ENCODE data around the gene LRFN4.
A peak's percentile ranks its signal among the peaks of the same experiment; 100 is the strongest.
"Not testable (repeated sequence)": the region's sequence is repeated elsewhere in the genome, so short reads cannot be mapped to it uniquely, and the experiment has no call there.

The LRFN4 gene

DNA sequence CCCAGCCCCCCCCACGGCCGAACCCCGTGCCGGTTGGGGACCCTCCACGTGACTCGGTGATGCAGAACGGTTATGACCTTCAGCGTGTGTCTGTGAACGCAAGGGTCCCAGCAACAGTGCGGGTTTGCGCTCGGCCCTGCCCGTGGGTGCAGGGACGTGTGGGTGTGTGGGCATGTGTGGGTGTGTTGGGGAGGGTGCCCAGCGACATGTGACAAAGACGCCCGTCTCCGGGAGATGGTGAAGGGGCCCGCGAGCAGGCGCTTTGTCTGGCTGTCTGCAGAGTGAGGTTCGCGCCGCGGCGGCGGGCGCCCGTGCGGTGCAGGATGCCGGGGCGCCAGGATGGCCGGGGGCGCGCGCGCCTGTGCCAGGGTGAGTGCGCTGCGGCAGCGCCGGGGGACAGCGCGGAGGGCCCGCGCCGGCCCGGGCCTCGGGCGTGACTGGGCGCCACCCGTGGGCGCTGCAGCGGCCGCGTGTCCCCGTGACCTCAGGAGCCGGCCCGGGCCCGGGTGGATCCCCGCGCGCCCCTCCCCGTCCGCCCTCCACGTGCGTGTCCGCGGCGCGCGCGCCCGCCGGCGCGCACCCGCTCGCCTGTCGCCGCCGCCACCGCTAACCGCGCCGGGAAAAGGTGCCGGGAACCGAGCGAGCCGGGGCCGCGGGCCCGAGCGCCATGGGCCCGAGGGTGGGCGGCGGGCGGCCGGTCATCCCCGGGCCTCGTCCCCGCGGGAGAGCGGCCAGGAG is at the start of gene LRFN4:
LRFN4 (plus strand) TSS at position 569 of the 738 bp plus-strand sequence. CDS start 681 bp downstream, outside the sequence.
- DNase-seq (ENCODE audit: low read depth in 2 of 3, low spot score in 2 of 3) = peak in 1 of 3 experiments; percentile 66

DNA sequence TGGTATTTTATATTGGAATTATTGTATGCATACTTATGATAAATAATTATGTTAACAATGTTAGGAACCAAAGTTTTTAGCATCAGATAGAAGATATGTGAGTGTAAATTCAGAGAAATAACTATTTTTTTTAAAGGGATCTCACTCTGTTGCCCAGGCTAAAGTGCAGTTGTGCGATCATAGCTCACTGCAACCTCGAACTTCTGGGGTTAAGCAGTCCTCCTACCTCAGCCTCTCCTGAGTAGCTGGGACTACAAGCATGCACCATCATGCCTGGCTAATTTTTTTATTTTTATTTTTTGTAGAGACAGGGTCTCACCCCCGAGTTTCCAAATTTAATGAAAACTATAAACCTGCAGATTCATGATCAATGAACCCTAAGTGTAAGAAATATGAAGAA is 47.3 kb upstream of the LRFN4 start:
- no peak for DNase-seq (ENCODE audit: low read depth in 2 of 3, low spot score in 2 of 3)

DNA sequence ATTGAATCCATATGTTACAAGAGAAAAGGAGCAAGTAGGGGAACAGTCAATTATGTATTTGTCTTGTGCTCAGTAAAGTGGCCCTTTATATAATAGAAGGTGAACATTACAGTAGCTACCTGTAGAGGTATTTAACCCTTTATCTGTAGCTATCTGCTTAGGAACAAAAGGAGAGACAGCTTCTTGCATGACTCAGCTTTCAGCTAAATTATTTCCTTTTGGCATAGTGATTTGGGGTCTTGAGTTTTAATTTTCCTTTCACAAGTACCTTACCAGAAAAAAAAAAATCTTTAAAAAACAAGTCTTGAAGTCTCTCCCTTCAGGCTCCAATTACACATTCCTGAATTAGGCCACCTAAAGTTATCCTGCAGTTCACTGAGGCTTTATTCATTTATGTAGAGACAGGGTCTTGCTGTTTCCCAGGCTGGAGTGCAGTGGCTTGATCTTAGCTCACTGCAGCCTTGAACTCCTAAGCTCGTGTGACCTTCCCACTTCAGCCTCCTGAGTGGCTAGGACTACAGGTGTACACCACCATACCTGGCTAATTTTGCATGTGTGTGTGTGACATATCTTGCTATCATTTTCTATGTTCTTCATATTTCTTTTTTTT is 46.2 kb upstream of the LRFN4 start:
- no peak for DNase-seq (ENCODE audit: low read depth in 2 of 3, low spot score in 2 of 3)

DNA sequence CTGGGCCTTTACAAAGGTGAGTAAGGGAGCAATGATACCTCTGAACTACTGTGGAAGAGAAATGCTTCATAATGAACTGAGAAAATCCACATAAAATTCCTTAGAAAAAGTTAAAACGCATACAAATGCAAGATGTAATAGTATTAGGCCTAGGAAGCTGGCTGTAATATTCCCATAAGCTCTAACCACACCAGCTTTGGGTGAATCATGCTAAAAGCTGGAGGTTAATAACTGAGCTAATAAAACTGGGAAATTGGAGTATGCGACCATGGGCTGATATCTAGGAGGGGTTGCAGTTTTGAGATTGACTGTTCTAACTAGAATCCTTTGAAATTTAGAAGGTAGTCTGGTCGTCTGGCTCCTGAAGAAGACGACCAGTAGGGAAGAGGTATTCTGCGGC is 42.2 kb upstream of the LRFN4 start:
- no peak for DNase-seq (ENCODE audit: low read depth in 2 of 3, low spot score in 2 of 3)

DNA sequence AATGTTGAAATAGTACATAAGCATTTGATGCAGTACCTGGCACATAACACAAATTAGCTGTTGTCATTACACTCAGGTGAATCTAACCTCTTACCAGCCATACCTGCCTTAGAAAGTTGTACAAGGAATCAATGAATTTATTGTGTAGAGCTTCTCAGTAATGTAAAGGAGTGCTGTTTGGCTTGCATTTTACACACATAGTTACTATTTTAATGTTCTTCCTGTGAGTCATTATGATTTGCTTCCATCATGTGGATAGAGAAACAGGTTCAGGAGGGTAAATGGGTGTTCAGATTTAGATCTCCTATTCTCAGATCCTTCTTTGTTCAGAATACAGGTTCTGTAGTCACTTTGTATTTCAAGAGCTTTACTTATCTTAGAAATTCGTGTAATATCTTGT is 41.2 kb upstream of the LRFN4 start:
- DNase-seq (ENCODE audit: low read depth in 2 of 3, low spot score in 2 of 3) = no peak

DNA sequence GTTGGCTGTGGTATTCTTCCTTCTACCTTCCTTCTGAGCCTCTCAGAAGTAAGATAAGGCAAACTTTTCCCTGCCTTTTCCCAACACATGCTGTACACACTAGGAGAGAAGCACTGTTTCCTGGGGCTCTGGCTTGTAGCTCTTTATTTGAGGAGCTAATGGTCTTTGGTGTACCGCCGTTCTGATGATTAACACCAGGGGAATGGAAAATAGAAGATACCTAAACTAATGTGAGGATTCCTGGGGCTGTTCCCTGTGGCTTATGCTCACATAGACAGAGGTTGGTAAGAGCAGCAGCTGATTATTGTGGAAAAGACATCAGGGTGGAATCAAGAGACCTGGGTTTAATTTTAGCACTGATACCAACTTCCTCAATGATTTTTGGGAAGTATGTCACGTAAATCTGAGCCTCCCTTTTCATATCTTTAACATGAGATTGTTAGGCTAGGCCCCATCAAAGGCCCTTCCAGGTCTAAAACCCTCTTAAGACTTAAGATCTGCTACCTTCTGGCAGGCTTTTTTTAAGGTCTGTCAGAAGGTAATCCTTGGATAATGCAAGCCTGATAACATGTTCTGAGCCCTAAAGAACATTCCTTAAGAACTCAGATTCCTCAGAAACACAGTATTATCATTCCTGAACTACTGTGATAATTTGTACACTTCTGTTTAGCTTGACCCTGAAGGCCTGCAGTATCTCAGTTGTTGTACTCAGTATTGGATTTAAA is 38.5 kb upstream of the LRFN4 start:
- no peak for DNase-seq (ENCODE audit: low read depth in 2 of 3, low spot score in 2 of 3)

DNA sequence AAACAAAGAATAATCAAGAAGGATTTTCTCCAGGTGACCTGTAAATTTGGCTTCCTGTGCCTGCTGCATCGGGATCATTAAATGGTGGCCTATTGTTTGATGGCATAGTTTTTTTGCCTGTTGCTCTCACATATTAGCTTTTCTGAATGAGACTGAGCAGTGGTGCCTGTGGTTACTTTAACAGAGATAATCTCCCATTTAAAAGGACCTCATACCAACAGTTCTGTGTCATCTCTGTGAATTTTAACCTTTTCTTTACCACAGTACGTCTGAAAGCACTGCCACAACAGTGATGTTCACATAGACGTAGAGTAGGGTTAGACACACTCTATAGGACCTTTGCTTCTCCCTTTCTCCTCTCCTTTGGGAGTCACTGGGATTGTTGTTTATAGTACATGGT is 36.5 kb upstream of the LRFN4 start:
- DNase-seq (ENCODE audit: low read depth in 2 of 3, low spot score in 2 of 3) = no peak

DNA sequence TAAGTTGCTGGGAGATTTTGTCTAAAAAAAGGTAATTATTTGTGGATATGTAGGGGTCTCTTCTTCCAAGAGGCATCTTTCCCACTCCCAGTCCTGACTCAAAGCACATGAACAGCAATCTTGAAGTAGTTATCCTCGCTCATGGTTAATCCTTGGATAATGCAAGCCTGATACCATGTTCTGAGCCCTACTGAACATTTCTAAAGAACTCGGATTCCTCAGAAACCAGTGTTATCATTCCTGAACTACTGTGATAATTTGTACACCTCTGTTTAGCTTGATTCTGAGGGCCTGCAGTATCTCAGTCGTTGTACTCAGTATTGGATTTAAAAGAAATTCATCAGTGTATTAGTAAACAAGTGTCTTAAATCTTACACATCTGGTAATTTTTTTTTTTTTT is 36.0 kb upstream of the LRFN4 start:
- no peak for DNase-seq (ENCODE audit: low read depth in 2 of 3, low spot score in 2 of 3)

DNA sequence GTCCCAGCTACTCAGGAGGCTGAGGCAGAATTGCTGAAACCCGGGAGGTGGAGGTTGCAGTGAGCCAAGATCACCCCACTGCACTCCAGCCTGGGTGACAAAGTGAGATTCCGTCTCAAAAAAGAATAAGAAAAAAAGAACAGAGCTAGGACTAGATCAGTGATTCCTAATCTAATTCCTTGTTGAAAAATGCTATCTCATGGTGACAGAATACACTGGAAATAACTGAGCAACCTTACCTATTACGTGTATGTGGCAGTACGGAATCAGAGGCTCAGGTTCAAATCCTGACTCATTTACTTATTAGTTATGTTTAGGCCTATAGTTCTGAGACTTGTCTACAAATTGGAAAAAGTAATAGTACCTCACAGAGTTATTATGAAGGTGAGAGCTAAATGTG is 33.2 kb upstream of the LRFN4 start:
- no peak for DNase-seq (ENCODE audit: low read depth in 2 of 3, low spot score in 2 of 3)

DNA sequence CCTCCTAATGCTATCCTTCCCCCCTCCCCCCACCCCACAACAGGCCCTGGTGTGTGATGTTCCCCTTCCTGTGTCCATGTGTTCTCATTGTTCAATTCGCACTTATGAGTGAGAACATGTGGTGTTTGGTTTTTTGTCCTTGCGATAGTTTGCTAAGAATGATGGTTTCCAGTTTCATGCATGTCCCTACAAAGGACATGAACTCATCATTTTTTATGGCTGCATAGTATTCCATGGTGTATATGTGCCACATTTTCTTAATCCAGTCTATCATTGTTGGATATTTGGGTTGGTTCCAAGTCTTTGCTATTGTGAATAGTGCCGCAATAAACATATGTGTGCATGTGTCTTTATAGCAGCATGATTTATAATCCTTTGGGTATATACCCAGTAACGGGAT is 32.3 kb upstream of the LRFN4 start:
- not testable (repeated sequence) for DNase-seq (ENCODE audit: low read depth in 2 of 3, low spot score in 2 of 3)

DNA sequence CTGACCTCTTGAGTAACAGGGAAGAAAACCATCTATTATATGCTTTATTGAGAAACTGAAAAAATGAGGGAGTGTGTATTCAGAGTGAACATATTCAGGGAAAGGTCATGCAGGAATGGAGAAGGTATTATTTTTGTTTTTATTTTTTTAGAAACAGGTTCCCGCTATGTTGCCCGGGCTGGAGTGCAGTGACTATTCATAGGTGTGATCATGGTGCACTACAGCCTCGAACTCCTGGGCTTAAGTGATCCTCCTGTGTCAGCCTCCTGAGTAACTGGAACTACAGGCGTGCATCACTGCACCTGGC is 22.4 kb upstream of the LRFN4 start:
- DNase-seq (ENCODE audit: low read depth in 2 of 3, low spot score in 2 of 3) = no peak

DNA sequence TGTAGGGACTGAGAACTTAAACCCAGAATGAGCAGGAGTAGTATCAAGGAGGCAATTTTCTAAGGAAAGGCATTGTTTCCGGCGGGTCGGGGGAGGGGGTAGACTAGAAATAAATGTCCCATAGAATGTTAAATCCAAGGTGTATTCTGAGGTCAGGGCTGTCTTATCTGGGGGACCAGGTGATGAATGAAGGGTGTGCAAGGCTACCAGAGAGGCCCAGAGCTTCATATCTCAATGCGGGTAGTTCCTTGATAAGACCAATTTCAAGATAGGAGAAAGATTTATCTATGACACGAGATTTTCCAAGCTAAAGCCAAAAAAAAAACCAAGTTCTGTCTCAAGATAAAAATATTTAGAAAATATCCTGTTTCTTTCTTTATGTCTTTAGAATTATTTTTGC is 21.9 kb upstream of the LRFN4 start:
- DNase-seq (ENCODE audit: low read depth in 2 of 3, low spot score in 2 of 3) = no peak

DNA sequence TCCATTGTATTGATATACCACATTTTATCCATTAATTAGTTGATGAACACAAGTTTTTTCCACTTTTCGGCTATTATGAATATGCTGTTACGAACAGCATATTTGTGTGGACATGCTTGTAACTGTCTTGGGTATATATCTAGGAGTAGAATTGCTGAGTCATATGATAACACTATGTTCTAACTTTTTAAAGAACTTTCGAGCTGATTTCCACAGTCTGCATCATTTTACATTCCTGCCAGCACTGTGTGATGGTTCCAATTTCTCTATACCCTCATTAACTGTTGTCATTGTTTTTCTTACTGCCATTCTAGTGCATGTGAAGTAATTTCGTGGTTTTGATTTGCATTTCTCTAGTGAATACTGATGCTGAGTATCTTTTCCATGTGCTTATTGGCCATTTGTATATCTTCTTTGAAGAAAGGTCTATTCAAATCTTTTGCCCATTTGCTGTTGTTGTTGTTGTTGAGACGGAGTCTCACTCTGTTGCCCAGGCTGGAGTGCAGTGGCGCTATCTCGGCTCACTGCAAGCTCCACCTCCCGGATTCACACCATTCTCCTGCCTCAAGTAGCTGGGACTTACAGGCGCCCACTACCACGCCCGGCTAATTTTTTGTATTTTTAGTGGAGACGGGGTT is 21.0 kb upstream of the LRFN4 start:
- DNase-seq (ENCODE audit: low read depth in 2 of 3, low spot score in 2 of 3) = no peak

DNA sequence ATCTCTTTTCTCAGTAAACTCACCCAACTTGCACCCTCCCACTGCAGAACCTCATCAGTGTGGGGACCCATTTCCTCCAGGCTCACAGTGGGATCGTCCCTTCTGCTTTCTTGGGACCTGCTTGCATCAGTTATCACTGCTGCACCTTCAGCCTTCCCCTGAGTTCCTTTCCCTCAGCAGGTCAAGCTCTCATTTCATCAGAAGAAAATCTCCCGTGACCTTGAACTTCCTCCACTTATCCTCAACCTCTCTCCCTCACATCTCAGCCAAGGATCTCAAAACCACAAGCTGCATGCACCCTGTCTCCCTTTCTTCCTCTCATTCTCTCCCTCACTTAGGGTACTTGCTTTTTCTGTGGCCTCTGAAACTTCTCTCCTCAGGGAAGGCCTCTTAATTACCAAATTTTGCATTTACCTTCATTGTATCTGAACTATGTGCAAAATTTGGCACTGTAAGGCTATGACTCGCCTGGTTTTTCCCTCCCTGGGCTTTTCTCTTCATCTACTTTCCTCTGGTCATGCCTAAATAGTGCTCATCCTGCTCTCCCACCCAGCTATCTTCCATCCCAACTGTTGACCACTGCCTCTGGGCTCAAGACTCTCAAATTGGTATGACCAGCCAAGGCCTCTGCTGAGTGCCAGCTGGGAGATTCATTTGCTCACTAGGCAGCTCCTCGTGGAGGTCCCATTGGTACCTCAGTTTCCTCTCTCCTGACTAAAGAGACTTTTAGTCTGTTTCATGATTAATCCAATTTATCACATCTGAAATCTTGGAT is 16.4 kb upstream of the LRFN4 start:
- no peak for DNase-seq (ENCODE audit: low read depth in 2 of 3, low spot score in 2 of 3)

DNA sequence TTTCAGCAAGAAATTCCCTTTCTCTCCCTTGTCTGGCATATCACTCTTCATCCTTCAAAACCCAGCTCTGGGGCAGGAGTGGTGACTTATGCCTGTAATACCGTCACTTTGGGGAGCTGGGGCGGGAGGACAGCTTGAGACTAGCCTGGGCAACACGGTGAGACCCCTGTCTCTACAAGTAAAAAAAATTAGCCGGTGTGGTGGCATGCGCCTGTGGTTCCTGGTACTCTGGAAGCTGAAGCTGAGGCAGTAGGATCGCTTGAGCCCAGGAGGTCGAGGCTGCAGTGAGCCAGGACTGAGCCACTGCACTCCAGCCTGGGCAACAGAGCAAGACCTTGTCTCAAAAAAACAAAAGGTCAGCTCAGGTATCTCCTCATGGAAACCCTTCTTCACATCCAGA is 15.0 kb upstream of the LRFN4 start:
- DNase-seq (ENCODE audit: low read depth in 2 of 3, low spot score in 2 of 3) = no peak

DNA sequence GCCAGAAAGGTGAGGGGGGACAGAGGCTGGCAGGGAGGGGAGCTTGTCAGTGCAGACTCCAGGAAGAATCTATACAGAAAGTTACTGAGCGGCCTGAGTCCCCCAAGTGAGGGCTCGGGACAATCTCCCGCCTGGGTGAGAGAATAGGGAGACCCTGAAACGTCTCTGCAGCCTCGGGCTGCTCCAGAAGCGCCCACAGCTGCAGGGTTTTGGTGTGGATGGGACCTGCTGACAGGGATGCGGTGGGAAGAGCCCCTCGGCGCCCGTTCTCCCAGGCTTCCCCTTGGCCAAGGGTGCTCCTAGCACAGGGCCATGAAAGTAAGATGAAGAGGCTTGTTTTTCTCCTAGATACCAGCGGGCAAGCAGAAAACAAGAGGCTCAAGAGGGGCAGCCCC is 14.4 kb upstream of the LRFN4 start:
- DNase-seq (ENCODE audit: low read depth in 2 of 3, low spot score in 2 of 3) = no peak

DNA sequence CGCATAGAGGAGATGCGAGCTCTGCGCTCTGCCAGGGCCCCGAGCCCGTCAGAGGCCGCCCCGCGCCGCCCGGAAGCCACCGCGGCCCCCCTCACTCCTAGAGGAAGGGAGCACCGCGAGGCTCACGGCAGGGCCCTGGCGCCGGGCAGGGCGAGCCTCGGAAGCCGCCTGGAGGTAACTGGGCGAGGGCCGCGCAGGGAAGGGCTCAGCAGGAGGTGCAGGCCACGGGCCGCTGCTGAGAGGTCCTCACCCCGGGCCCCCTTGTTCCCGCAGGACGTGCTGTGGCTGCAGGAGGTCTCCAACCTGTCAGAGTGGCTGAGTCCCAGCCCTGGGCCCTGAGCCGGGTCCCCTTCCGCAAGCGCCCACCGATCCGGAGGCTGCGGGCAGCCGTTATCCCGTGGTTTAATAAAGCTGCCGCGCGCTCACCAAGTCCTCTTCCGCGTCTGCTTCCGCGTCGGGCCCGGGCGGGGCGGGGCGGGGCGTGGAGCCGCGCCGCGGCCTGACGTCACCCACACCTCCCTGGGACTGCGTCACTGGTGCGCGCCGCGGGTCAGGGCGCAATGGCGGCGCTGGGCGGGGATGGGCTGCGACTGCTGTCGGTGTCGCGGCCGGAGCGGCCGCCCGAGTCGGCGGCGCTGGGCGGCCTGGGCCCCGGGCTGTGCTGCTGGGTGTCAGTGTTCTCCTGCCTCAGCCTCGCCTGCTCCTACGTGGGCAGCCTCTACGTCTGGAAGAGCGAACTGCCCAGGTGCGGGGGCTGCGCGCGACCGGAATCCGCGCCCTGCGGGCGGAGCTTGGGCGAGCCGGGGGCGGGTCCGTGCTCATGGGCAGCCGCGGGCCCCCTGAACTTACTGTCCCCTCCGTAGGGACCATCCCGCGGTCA is 13.7 kb upstream of the LRFN4 start, which contains the start of gene RCE1:
RCE1 (plus strand) TSS at position 546 of the 880 bp plus-strand sequence; CDS start at position 561, 15 bp downstream.
- DNase-seq (ENCODE audit: low read depth in 2 of 3, low spot score in 2 of 3) = peak; percentile 82 to 85 (median 84)

DNA sequence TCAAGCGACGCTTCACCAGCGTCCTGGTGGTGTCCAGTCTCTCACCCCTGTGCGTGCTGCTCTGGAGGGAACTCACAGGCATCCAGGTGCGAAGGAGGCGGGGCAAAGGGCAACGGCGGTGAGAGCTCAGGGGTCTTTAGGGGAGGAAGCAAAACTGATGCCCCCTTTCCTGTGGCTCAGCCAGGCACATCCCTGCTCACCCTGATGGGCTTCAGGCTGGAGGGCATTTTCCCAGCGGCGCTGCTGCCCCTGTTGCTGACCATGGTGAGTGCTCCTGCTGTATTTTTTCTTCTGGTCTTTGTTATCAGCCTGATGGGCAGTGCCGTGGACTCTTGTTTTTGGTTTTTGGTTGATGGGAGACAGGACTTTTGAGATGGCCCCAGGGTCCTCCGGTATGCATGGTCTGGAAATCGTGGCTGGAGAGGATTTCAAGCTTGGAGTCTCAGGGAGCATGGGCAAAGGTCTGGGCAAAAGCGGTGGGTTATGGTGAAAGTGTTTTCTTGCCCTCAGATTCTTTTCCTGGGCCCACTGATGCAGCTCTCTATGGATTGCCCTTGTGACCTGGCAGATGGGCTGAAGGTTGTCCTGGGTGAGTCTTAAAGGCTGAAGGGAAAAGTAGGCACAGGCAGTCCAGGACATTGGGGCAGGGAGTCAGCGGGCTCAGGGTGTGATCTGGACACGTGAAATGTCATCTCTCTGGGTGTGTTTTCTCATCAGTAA is 12.9 kb upstream of the LRFN4 start:
- DNase-seq (ENCODE audit: low read depth in 2 of 3, low spot score in 2 of 3) = no peak

DNA sequence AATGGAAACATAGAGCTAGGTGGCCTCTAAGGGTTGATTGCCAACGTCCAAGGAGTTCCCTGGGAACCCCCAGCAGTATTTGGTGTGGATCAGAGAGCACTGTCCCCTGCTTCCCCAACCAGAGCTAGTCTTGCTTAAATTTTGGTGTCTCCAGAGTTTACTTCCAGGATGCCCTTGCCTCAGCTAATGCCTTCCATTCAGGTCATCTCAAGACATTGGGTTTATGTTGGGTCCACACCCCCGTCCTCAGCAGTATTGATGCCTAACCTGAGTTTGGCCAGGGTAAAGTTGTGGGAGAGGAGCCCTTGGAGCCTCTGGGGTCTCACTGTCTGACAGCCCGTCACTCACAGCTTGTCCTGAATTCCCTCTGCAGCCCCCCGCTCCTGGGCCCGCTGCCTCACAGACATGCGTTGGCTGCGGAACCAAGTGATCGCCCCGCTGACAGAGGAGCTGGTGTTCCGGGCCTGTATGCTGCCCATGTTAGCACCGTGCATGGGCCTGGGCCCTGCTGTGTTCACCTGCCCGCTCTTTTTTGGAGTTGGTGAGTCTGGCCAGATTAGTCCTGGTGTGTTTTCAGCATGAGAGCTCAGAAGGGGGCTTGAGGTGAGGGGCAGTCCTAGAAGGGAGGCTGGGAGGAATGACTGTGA is 12.2 kb upstream of the LRFN4 start:
- no peak for DNase-seq (ENCODE audit: low read depth in 2 of 3, low spot score in 2 of 3)

Data from activated CD8-positive, alpha-beta memory T cell treated with anti-CD3 and anti-CD28 coated beads for 48 hours (primary cell).